CD4-positive, alpha-beta T cell treated with Interferon gamma for 1 hour (primary cell): ENCODE results near the gene PM20D2.
"Not testable (repeated sequence)": the region's sequence is repeated elsewhere in the genome, so short reads cannot be mapped to it uniquely, and the experiment has no call there.

Experiments
- DNase-seq: peaks from one replicate; pipeline ENCODE4 v3.0.0-alpha.2; 2020

PM20D2 gene

GRCh38 chr6:89145956-89146717 is at the start of gene PM20D2:
Gene PM20D2 (plus strand): TSS chr6:89146055. CDS start chr6:89146145, 90 bp downstream.
- DNase-seq, result peak; percentile 55

- no peak for DNase-seq
These were observed 47.4 kb upstream of the PM20D2 start for GRCh38 chr6:89098461-89098860.

- no peak for DNase-seq
These were observed 45.7 kb upstream of the PM20D2 start for GRCh38 chr6:89100114-89100513.

GRCh38 chr6:89110284-89110683 is 35.6 kb upstream of the PM20D2 start:
- DNase-seq, result no peak

- no peak for DNase-seq
These were observed 33.9 kb upstream of the PM20D2 start for GRCh38 chr6:89111933-89112332.

GRCh38 chr6:89116702-89117101 is 29.2 kb upstream of the PM20D2 start:
- DNase-seq, result no peak

- peak; percentile 28 for DNase-seq
These were observed 28.4 kb upstream of the PM20D2 start, which contains the start of gene SRSF12 for GRCh38 chr6:89117211-89118108. Gene SRSF12 (minus strand): TSS chr6:89118071. CDS start chr6:89117887, 184 bp downstream.

GRCh38 chr6:89118931-89119330 is 26.9 kb upstream of the PM20D2 start:
- DNase-seq, result no peak

- no peak for DNase-seq
These were observed 25.5 kb upstream of the PM20D2 start for GRCh38 chr6:89120371-89120770.

GRCh38 chr6:89121934-89122333 is 23.9 kb upstream of the PM20D2 start:
- DNase-seq, result no peak

GRCh38 chr6:89122625-89123024 is 23.2 kb upstream of the PM20D2 start:
- DNase-seq, result no peak

- DNase-seq, result not testable (repeated sequence)
These were observed 17.6 kb upstream of the PM20D2 start for GRCh38 chr6:89128256-89128671.

GRCh38 chr6:89131599-89131998 is 14.3 kb upstream of the PM20D2 start:
- no peak for DNase-seq

GRCh38 chr6:89132057-89132456 is 13.8 kb upstream of the PM20D2 start:
- DNase-seq, result no peak

GRCh38 chr6:89133981-89134380 is 11.9 kb upstream of the PM20D2 start:
- no peak for DNase-seq

GRCh38 chr6:89134723-89135122 is 11.1 kb upstream of the PM20D2 start:
- DNase-seq, result no peak

GRCh38 chr6:89138173-89138572 is 7.7 kb upstream of the PM20D2 start:
- no peak for DNase-seq

GRCh38 chr6:89139509-89140346 is 6.1 kb upstream of the PM20D2 start:
- no peak for DNase-seq

- no peak for DNase-seq
These were observed 5.3 kb upstream of the PM20D2 start for GRCh38 chr6:89140347-89141156.

- DNase-seq, result no peak
These were observed 1.4 kb upstream of the PM20D2 start for GRCh38 chr6:89144354-89144906.

GRCh38 chr6:89145091-89145955 is 532 bp upstream of the PM20D2 start:
- DNase-seq, result no peak
